Thyroid gland (tissue), 4 donors: ENCODE results near the gene LMBRD1. TPM values are rescaled to one million over a fixed set of nuclear protein-coding genes. Genes with fewer than 3 reads are reported as not detected.
"Not testable (repeated sequence)": the region's sequence is repeated elsewhere in the genome, so short reads cannot be mapped to it uniquely, and the experiment has no call there.

Experiments used
- DNase-seq, 2 donors: peaks; one replicate each; pipeline ENCODE4 v3.0.0-alpha.2; 2019
- H3K27ac ChIP-seq, 3 donors: fragments of 200-600 bp; sonication (generic); 1 replicate in 2 of 3; 2 replicates in 1 of 3; pipeline ENCODE4 v1.5.1; 2016 to 2019; ENCODE audit warnings: mild to moderate bottlenecking in 1 of 3, moderate library complexity in 1 of 3
- H3K27me3 ChIP-seq: fragments of 200-600 bp; sonication (generic); one replicate; pipeline ENCODE4 v1.5.1; 2019
- H3K36me3 ChIP-seq, 2 donors: fragments of 200-600 bp; sonication (generic); one replicate each; pipeline ENCODE4 v1.5.1; 2016 to 2019
- H3K4me1 ChIP-seq, 2 donors: fragments of 200-600 bp; sonication (generic); one replicate each; pipeline ENCODE4 v1.5.1; 2017 to 2019
- H3K4me3 ChIP-seq, 3 donors: fragments of 200-600 bp; sonication (generic); replicated peaks in 1 of 3; 1 replicate in 2 of 3; 2 replicates in 1 of 3; pipeline ENCODE4 v1.5.1; 2016; ENCODE audit warnings: mild to moderate bottlenecking in 1 of 3
- H3K9me3 ChIP-seq: fragments of 200-600 bp; sonication (generic); one replicate; pipeline ENCODE4 v1.5.1; 2017
- CTCF ChIP-seq, 6 experiments: fragments of 200-600 bp in 3 of 6; fragments of 450-650 bp in 3 of 6; sonication (generic) in 3 of 6; IDR thresholded peaks; one replicate each; pipeline ENCODE4 v1.5.1; 2016 to 2019; ENCODE audit warnings: antibody characterized with exemption in 6 of 6, mild to moderate bottlenecking in 2 of 6, inconsistent platforms in 1 of 6, moderate library complexity in 1 of 6
- POLR2A ChIP-seq, 2 donors: fragments of 450-650 bp; IDR thresholded peaks; one replicate each; pipeline ENCODE4 v1.6.1; 2017; ENCODE audit warnings: antibody characterized with exemption in 2 of 2, mild to moderate bottlenecking in 2 of 2, moderate library complexity in 1 of 2
- whole genome bisulfite sequencing, 2 donors: methylation state at CpG; one replicate each; pipeline ENCODE4 v1.1.5; 2017; 5-methylcytosine and 5-hydroxymethylcytosine counted together
- intact Hi-C: fragments of 100-400 bp; cut with DNase I; formaldehyde crosslinking; loops from one replicate; pipeline ENCODE4 v1.15.1; 2023
- total RNA-seq, 4 donors: library from RNA; depleted of rRNA; stranded (reverse); fragments of >200 nt; gene quantifications; one replicate each; pipeline ENCODE4 v1.2.3, GENCODE V29; 2016

LMBRD1 gene
- total RNA-seq, 4 donors from 2014 or later = 113 to 140 (median 124) TPM

GRCh38 chr6:69832558-69832957 lies 35.7 kb upstream of the LMBRD1 start:
- Histone ChIP-seq H3K27me3 (no peaks in the 10 kb centered on the region), H3K36me3 (no peaks in the 10 kb centered on the region), H3K27ac (no peak overlapping the region), H3K9me3 (no peaks in the 10 kb centered on the region), H3K4me3 (no peak overlapping the region), H3K4me1 (no peaks in the 10 kb centered on the region)
- no peak for DNase-seq
- intact Hi-C loops = no loop called here
- TF ChIP-seq POLR2A (IDR thresholded peaks at IDR 0.05) (no peak), CTCF (IDR thresholded peaks at IDR 0.05) (no peak)

- no peak for DNase-seq
- Histone ChIP-seq H3K27ac (no peak overlapping the region), H3K27me3 (no peaks in the 10 kb centered on the region), H3K4me1 (no peaks in the 10 kb centered on the region), H3K4me3 (no peak overlapping the region), H3K9me3 (no peaks in the 10 kb centered on the region), H3K36me3 (no peaks in the 10 kb centered on the region)
- intact Hi-C loops = no loop called here
- TF ChIP-seq CTCF (IDR thresholded peaks at IDR 0.05) (no peak), POLR2A (IDR thresholded peaks at IDR 0.05) (no peak)
- 68 to 87% methylated on average over 2 of the region's 2 CpGs for WGBS, 2 donors
Observed at GRCh38 chr6:69827276-69827893, 30.6 kb upstream of the LMBRD1 start.

- no peaks in the 10 kb centered on the region for H3K9me3 ChIP-seq
- no peaks in the 10 kb centered on the region for H3K36me3 ChIP-seq
- no peak for TF ChIP-seq POLR2A (IDR thresholded peaks at IDR 0.05)
- H3K4me3 ChIP-seq = no peak overlapping the region
- intact Hi-C loops = no loop called here
- no peaks in the 10 kb centered on the region for H3K27me3 ChIP-seq
- WGBS, 2 donors = 65 to 79% methylated on average over 1 of the region's 1 CpG
- H3K4me1 ChIP-seq = no peaks in the 10 kb centered on the region
- no peak for DNase-seq
- no peak overlapping the region for H3K27ac ChIP-seq
Observed at GRCh38 chr6:69825904-69826303, 29.1 kb upstream of the LMBRD1 start.

GRCh38 chr6:69824355-69824754 lies 27.5 kb upstream of the LMBRD1 start:
- H3K36me3 ChIP-seq, H3K27ac ChIP-seq, H3K4me3 ChIP-seq, H3K9me3 ChIP-seq, H3K4me1 ChIP-seq, H3K27me3 ChIP-seq, DNase-seq, intact Hi-C loops: not testable (repeated sequence)
- WGBS, 2 donors = 68 to 76% methylated on average over 5 of the region's 5 CpGs

- 90 to 100% methylated on average over 1 of the region's 1 CpG for WGBS, 2 donors
- Histone ChIP-seq H3K4me1 (no peaks in the 10 kb centered on the region), H3K9me3 (no peaks in the 10 kb centered on the region), H3K27me3 (no peaks in the 10 kb centered on the region), H3K36me3 (no peaks in the 10 kb centered on the region), H3K4me3 (no peak overlapping the region), H3K27ac (no peak overlapping the region)
- intact Hi-C loops = no loop called here
- TF ChIP-seq CTCF (IDR thresholded peaks at IDR 0.05) (no peak), POLR2A (IDR thresholded peaks at IDR 0.05) (no peak)
- DNase-seq = no peak
Observed at GRCh38 chr6:69820438-69820837, 23.6 kb upstream of the LMBRD1 start.

GRCh38 chr6:69820018-69820417 lies 23.2 kb upstream of the LMBRD1 start:
- Histone ChIP-seq H3K9me3 (no peaks in the 10 kb centered on the region), H3K4me1 (no peaks in the 10 kb centered on the region), H3K27me3 (no peaks in the 10 kb centered on the region), H3K4me3 (no peak overlapping the region), H3K36me3 (no peaks in the 10 kb centered on the region), H3K27ac (no peak overlapping the region)
- TF ChIP-seq POLR2A (IDR thresholded peaks at IDR 0.05) = no peak
- no peak for TF ChIP-seq CTCF (IDR thresholded peaks at IDR 0.05)
- DNase-seq = no peak
- intact Hi-C loops = no loop called here
- WGBS, 2 donors = 92 to 100% methylated on average over 1 of the region's 1 CpG
